ENCODE measurements around the gene SSU72.

DNA sequence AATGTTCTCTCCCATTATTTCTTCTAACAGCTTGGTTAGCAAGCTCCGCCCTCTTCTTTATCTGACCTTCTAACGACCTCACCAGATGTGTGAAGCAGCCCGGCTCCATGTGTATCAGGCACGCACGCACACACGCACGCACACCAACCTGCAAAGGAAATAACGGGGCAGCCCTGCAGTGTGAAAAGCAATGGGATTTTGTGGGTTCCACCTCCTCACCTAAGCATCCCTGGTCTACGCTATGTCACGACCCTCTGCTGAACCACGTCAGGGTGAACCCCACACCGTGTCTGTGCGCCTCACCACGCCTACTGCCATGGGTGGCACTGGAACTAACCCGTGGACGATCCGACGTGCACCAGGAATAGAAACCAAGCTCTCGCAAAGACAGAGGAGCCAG lies 10.4 kb downstream of the SSU72 start:
- TF ChIP-seq, protein P1, sequence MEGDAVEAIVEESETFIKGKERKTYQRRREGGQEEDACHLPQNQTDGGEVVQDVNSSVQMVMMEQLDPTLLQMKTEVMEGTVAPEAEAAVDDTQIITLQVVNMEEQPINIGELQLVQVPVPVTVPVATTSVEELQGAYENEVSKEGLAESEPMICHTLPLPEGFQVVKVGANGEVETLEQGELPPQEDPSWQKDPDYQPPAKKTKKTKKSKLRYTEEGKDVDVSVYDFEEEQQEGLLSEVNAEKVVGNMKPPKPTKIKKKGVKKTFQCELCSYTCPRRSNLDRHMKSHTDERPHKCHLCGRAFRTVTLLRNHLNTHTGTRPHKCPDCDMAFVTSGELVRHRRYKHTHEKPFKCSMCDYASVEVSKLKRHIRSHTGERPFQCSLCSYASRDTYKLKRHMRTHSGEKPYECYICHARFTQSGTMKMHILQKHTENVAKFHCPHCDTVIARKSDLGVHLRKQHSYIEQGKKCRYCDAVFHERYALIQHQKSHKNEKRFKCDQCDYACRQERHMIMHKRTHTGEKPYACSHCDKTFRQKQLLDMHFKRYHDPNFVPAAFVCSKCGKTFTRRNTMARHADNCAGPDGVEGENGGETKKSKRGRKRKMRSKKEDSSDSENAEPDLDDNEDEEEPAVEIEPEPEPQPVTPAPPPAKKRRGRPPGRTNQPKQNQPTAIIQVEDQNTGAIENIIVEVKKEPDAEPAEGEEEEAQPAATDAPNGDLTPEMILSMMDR (IDR thresholded peaks at IDR 0.05; ENCODE audit: low read length) = no peak
- TF ChIP-seq EZH2 (IDR thresholded peaks at IDR 0.05; ENCODE audit: borderline replicate concordance, low read length) = no peak

Data from OCI-LY1 (cell line).